ENCODE data around the gene CCDC12.
"Not testable (repeated sequence)": the region's sequence is repeated elsewhere in the genome, so short reads cannot be mapped to it uniquely, and the experiment has no call there.

The CCDC12 gene

DNA sequence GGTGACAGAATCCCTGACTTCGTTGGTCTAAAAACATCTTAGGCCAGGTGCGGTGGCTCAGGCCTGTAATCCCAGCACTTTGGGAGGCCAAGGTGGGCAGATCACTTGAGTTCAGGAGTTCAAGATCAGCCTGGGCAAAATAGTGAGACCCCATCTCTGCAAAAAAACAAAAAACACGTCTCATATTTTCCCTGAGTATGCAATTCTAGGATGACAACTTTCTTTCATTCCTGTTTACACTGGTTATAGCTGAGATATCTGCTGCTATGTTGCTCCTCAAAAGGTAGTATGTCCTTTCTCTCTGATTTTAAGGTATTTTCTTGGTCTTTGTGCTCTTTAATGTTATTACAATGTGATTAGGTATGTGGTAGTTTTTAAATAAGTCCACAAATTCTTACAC lies 59.7 kb downstream of the CCDC12 start:
- H3K4me3 ChIP-seq (ENCODE audit: low read length) = no peak overlapping the region
- TF ChIP-seq, protein P1, sequence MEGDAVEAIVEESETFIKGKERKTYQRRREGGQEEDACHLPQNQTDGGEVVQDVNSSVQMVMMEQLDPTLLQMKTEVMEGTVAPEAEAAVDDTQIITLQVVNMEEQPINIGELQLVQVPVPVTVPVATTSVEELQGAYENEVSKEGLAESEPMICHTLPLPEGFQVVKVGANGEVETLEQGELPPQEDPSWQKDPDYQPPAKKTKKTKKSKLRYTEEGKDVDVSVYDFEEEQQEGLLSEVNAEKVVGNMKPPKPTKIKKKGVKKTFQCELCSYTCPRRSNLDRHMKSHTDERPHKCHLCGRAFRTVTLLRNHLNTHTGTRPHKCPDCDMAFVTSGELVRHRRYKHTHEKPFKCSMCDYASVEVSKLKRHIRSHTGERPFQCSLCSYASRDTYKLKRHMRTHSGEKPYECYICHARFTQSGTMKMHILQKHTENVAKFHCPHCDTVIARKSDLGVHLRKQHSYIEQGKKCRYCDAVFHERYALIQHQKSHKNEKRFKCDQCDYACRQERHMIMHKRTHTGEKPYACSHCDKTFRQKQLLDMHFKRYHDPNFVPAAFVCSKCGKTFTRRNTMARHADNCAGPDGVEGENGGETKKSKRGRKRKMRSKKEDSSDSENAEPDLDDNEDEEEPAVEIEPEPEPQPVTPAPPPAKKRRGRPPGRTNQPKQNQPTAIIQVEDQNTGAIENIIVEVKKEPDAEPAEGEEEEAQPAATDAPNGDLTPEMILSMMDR (IDR thresholded peaks at IDR 0.05; ENCODE audit: insufficient read depth, low read depth, low read length, missing control alignments) = no peak
- DNase-seq (ENCODE audit: low read depth) = no peak

DNA sequence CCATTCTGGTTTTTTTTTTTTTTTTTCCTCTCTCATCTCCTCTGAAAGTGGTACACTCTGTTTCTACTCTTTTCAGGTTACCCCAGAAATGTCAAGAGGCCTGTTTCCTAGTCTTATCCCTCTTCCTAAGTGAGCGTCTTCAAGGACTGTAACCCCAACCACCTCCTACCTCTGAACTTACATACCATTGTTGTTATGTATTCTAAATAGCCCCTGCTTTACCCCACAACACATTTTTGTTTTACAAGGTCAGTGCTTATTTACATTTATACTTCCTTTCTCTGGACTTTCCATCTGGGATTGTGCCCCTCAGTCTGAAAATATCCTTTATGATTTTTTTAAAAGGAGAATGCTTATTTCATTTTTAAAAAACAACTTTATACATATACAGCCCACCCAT lies 60.3 kb downstream of the CCDC12 start:
- TF ChIP-seq, protein P1 (IDR thresholded peaks at IDR 0.05; ENCODE audit: insufficient read depth, low read depth, low read length, missing control alignments) = no peak
- no peak for DNase-seq (ENCODE audit: low read depth)
- H3K4me3 ChIP-seq (ENCODE audit: low read length) = no peak overlapping the region

DNA sequence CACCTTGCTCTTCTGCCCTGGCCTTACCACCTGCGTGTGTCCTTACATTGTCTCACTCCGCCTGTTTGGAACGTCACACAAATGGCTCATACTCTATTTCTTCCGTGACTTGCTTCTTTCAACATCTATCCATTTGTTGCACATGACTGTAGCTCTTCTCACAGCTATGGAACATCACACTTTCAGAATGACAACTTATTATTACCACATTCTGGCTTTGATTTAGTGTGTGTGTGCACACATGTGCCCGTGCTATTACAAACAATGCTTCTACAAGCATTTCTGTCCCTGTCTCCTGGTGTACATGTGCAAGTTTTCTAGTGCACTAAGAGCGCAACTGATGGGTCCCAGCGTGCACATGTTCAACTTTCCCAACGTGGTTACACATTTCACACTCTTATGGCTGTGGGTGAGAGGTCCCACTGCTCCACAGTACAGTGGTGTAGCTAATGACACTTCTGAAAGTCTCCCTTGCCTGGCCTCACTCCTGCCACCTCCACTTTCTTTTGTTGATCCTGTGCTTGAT lies 61.2 kb downstream of the CCDC12 start:
- H3K4me3 ChIP-seq (ENCODE audit: low read length) = no peak overlapping the region
- no peak for DNase-seq (ENCODE audit: low read depth)
- TF ChIP-seq, protein P1 (IDR thresholded peaks at IDR 0.05; ENCODE audit: insufficient read depth, low read depth, low read length, missing control alignments) = no peak

DNA sequence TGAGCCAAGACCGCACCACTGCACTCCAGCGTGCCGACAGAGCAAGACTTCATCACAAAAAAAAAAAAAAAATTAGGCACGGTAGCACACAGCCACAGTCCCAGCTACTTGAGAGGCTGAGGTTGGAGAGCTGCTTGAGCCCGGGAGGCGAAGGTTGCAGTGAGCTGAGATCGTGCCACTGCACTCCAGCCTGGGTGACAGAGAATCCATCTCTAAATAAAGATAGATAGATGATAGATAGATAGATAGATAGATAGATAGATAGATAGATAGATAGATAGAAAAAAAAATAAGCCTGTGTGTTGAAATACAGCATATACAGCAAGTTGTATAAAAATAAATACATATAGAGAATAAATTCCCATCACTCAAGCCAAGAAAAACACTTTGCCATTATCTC lies 61.7 kb downstream of the CCDC12 start:
- TF ChIP-seq, protein P1 (IDR thresholded peaks at IDR 0.05; ENCODE audit: insufficient read depth, low read depth, low read length, missing control alignments) = no peak
- no peak for DNase-seq (ENCODE audit: low read depth)
- H3K4me3 ChIP-seq (ENCODE audit: low read length) = no peak overlapping the region

DNA sequence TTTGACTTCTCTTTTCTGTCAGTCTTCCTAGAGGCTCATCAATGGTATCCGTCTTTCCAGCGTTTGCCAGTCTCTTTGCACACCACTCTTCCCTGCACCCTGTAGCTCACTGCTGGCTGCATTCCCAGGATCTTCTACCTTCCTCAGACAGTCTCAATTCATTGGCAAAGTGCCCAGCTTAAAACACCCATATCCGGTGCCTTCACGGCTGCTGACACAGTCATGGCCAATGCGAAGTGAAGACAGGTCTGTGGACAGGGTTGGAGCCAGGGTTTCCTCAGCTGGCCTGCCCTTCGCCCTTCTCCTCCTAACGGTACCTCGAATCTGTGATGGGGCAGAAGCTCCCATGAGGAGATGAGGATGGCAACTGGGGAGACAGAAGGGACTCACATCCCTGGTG lies 62.9 kb downstream of the CCDC12 start:
- TF ChIP-seq, protein P1 (IDR thresholded peaks at IDR 0.05; ENCODE audit: insufficient read depth, low read depth, low read length, missing control alignments) = no peak
- H3K4me3 ChIP-seq (ENCODE audit: low read length) = no peak overlapping the region
- peak; percentile 89 for DNase-seq (ENCODE audit: low read depth)

DNA sequence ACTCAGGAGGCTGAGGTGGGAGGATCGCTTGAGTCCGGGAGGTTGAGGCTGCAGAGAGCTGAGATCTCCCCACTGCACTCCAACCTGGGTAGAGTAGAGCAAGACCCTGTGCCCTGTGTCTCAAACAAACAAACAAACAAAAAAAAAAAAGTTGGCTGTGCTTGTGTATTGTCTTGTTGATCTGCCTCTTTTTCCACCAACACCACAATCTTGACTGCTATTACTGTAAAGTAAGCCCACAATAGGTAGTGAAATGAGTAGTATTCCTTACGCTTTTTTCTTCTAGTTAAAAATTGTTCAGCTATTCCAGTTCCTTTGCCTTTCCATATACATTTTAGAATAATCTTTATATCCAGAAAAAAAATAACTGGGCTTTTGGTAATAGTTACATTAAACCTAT lies 63.6 kb downstream of the CCDC12 start:
- no peak for DNase-seq (ENCODE audit: low read depth)
- TF ChIP-seq, protein P1 (IDR thresholded peaks at IDR 0.05; ENCODE audit: insufficient read depth, low read depth, low read length, missing control alignments) = no peak
- H3K4me3 ChIP-seq (ENCODE audit: low read length) = no peak overlapping the region

DNA sequence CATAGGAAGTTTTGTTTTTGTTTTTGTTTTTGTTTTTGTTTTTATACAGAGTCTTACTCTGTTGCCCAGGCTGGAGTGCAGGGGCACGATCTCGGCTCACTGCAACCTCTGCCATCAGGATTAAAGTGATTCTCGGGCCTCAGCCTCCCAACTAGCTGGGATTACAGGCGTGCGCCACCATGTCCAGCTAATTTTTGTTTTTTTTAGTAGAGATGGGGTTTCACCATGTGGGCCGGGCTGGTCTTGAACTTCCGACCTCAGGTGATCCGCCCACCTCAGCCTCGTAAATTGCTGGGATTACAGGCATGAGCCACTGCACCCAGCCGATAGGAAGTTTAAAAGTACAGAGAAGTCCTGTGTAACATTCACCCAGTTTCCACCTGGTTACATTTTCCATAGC lies 65.6 kb downstream of the CCDC12 start:
- not testable (repeated sequence) for DNase-seq (ENCODE audit: low read depth); H3K4me3 ChIP-seq (ENCODE audit: low read length)
